HepG2 (cell line): ENCODE data around the gene LRP10. TPM values are rescaled to one million over a fixed set of nuclear protein-coding genes. Genes with fewer than 3 reads are reported as not detected.

ENCODE experiments used
- GTF3A ChIP-seq: sonication (generic); formaldehyde crosslinking; conservative IDR thresholded peaks from 2 replicates; pipeline ENCODE4 v1.4.0; 2020; ENCODE audit warnings: mild to moderate bottlenecking, missing genetic modification reagents
- HDAC1 ChIP-seq: sonication (generic); formaldehyde crosslinking; IDR thresholded peaks from 2 replicates; pipeline ENCODE4 v1.5.1; 2020; ENCODE audit warnings: mild to moderate bottlenecking, missing genetic modification reagents
- HDAC2 ChIP-seq: sonication (generic); formaldehyde crosslinking; IDR thresholded peaks from 2 replicates; pipeline ENCODE4 v1.4.0; 2020; ENCODE audit warnings: missing genetic modification reagents
- HOXA9 ChIP-seq: sonication (generic); formaldehyde crosslinking; IDR thresholded peaks from 2 replicates; pipeline ENCODE4 v1.8.1; 2022; ENCODE audit warnings: missing genetic modification reagents, mild to moderate bottlenecking, moderate library complexity, borderline replicate concordance
- KLF15 ChIP-seq: sonication (generic); formaldehyde crosslinking; IDR thresholded peaks from 2 replicates; pipeline ENCODE4 v1.8.1; 2023; ENCODE audit warnings: borderline replicate concordance, mild to moderate bottlenecking, inconsistent platforms, missing genetic modification reagents, mixed read lengths
- NFRKB ChIP-seq: fragments of 450-650 bp; IDR thresholded peaks from 2 replicates; pipeline ENCODE4 v1.6.1; 2017
- NR1H2 ChIP-seq: sonication (generic); formaldehyde crosslinking; IDR thresholded peaks from 2 replicates; pipeline ENCODE4 v1.8.1; 2022; ENCODE audit warnings: low read depth, missing genetic modification reagents, borderline replicate concordance
- POGZ ChIP-seq: sonication (generic); formaldehyde crosslinking; IDR thresholded peaks from 2 replicates; pipeline ENCODE4 v1.4.0; 2020; ENCODE audit warnings: mild to moderate bottlenecking, missing genetic modification reagents
- REXO4 ChIP-seq: sonication (generic); formaldehyde crosslinking; IDR thresholded peaks from 2 replicates; pipeline ENCODE4 v1.8.0; 2022; ENCODE audit warnings: missing genetic modification reagents, mild to moderate bottlenecking, borderline replicate concordance
- TMF1 ChIP-seq: sonication (generic); formaldehyde crosslinking; IDR thresholded peaks from 2 replicates; pipeline ENCODE4 v1.8.1; 2022; ENCODE audit warnings: low read depth, missing genetic modification reagents
- U2AF1 ChIP-seq: fragments of 200-400 bp; formaldehyde crosslinking; optimal IDR thresholded peaks from 2 replicates; pipeline ENCODE3; 2017; ENCODE audit warnings: mild to moderate bottlenecking, low read depth, low read length
- ZBTB3 ChIP-seq: sonication (generic); formaldehyde crosslinking; IDR thresholded peaks from 2 replicates; pipeline ENCODE4 v1.4.0; 2020; ENCODE audit warnings: low read depth, mild to moderate bottlenecking, moderate library complexity, missing genetic modification reagents, borderline replicate concordance
- ZNF20 ChIP-seq: sonication (generic); formaldehyde crosslinking; IDR thresholded peaks from 2 replicates; pipeline ENCODE4 v1.4.0; 2020; ENCODE audit warnings: mild to moderate bottlenecking, moderate library complexity, missing genetic modification reagents
- ZNF263 ChIP-seq: sonication (generic); formaldehyde crosslinking; IDR thresholded peaks from 2 replicates; pipeline ENCODE4 v1.4.0; 2020; ENCODE audit warnings: missing genetic modification reagents
- ZNF282 ChIP-seq: fragments of 450-650 bp; IDR thresholded peaks from 2 replicates; pipeline ENCODE4 v1.6.1; 2018; ENCODE audit not compliant: partially characterized antibody
- ZNF451 ChIP-seq: sonication (generic); formaldehyde crosslinking; IDR thresholded peaks from 2 replicates; pipeline ENCODE4 v1.5.0; 2020; ENCODE audit warnings: mild to moderate bottlenecking, missing genetic modification reagents
- ZNF546 ChIP-seq: sonication (generic); formaldehyde crosslinking; conservative IDR thresholded peaks from 2 replicates; pipeline ENCODE4 v1.8.1; 2023; ENCODE audit warnings: mild to moderate bottlenecking, missing genetic modification reagents
- ZNF607 ChIP-seq: sonication (generic); formaldehyde crosslinking; IDR thresholded peaks from 2 replicates; pipeline ENCODE4 v1.5.1; 2020; ENCODE audit warnings: missing genetic modification reagents, mild to moderate bottlenecking, borderline replicate concordance
- ZNF678 ChIP-seq: sonication (generic); formaldehyde crosslinking; IDR thresholded peaks from 2 replicates; pipeline ENCODE4 v1.4.0; 2020; ENCODE audit warnings: mild to moderate bottlenecking, missing genetic modification reagents
- ZNF710 ChIP-seq: sonication (generic); formaldehyde crosslinking; IDR thresholded peaks from 2 replicates; pipeline ENCODE4 v1.5.0; 2020; ENCODE audit warnings: mild to moderate bottlenecking, missing genetic modification reagents, borderline replicate concordance
- ZSCAN5A ChIP-seq: sonication (generic); formaldehyde crosslinking; IDR thresholded peaks from 2 replicates; pipeline ENCODE4 v1.8.0; 2022; ENCODE audit warnings: mild to moderate bottlenecking, missing genetic modification reagents, borderline replicate concordance
- polyA plus RNA-seq, 8 experiments: library from polyadenylated mRNA; depleted of rRNA in 3 of 8; stranded (reverse) in 7 of 8; unstranded in 1 of 8; fragments of >200 nt; fragmentation: Illumina TruSeq in 4 of 8; extraction: Trizol in 4 of 8; gene quantifications; 2 replicates each; pipeline versions ENCODE4 v1.2.1 to v1.2.3, GENCODE V29; 2011 to 2016; ENCODE audit warnings: low read depth in 4 of 8, missing spikeins in 1 of 8, mixed read lengths in 1 of 8; ENCODE audit not compliant: insufficient read depth in 1 of 8
- total RNA-seq, 5 experiments: library from RNA; depleted of rRNA; stranded (reverse); fragments of >200 nt; fragmentation: Illumina TruSeq; extraction: Trizol; gene quantifications; 2 replicates each; pipeline ENCODE4 v1.2.3, GENCODE V29; 2016; ENCODE audit warnings: low read depth in 1 of 5
- TF ChIP-seq, protein P1 (sequence below): IDR thresholded peaks from 2 replicates; pipeline ENCODE4 v1.6.1; 2016; ENCODE audit warnings: low read depth, missing genetic modification reagents, missing compliant biosample characterization

Gene LRP10
- total and polyA plus RNA-seq, 2 of the 13 experiments (the other 11 are each of a cell fraction or from before 2014, with no cell fraction given), result 16.9 to 45.2 TPM

- TF ChIP-seq ZNF282, result no peak
- no peak for TF ChIP-seq REXO4
- 0 out of 2 replicates have a peak, but pooled peaks have one; percentile 23 for TF ChIP-seq ZNF263 (CRISPR knock-in tag)
- TF ChIP-seq ZNF607, result no peak
- TF ChIP-seq ZNF678, result no peak
- no peak for TF ChIP-seq ZNF20
- no peak for TF ChIP-seq ZNF710 (CRISPR knock-in tag)
- no peak for TF ChIP-seq ZSCAN5A (CRISPR knock-in tag)
- no peak for TF ChIP-seq ZBTB3 (CRISPR knock-in tag)
- TF ChIP-seq KLF15 (CRISPR knock-in tag), result no peak; the same call in 1 of the 2 replicates
- no peak for TF ChIP-seq HOXA9 (CRISPR knock-in tag)
- TF ChIP-seq GTF3A (CRISPR knock-in tag), result no peak
- peak; percentile 23; the same call in 1 of the 2 replicates for TF ChIP-seq NR1H2 (CRISPR knock-in tag)
- TF ChIP-seq U2AF1, result no peak
- no peak for TF ChIP-seq TMF1 (CRISPR knock-in tag)
- TF ChIP-seq ZNF546 (CRISPR knock-in tag), result no peak; the same call in 1 of the 2 replicates
- no peak for TF ChIP-seq POGZ (CRISPR knock-in tag)
- TF ChIP-seq ZNF451 (CRISPR knock-in tag), result no peak
- no peak for TF ChIP-seq HDAC2 (CRISPR knock-in tag)
- TF ChIP-seq HDAC1 (CRISPR knock-in tag), result no peak
- TF ChIP-seq NFRKB, result no peak
- TF ChIP-seq, protein P1, sequence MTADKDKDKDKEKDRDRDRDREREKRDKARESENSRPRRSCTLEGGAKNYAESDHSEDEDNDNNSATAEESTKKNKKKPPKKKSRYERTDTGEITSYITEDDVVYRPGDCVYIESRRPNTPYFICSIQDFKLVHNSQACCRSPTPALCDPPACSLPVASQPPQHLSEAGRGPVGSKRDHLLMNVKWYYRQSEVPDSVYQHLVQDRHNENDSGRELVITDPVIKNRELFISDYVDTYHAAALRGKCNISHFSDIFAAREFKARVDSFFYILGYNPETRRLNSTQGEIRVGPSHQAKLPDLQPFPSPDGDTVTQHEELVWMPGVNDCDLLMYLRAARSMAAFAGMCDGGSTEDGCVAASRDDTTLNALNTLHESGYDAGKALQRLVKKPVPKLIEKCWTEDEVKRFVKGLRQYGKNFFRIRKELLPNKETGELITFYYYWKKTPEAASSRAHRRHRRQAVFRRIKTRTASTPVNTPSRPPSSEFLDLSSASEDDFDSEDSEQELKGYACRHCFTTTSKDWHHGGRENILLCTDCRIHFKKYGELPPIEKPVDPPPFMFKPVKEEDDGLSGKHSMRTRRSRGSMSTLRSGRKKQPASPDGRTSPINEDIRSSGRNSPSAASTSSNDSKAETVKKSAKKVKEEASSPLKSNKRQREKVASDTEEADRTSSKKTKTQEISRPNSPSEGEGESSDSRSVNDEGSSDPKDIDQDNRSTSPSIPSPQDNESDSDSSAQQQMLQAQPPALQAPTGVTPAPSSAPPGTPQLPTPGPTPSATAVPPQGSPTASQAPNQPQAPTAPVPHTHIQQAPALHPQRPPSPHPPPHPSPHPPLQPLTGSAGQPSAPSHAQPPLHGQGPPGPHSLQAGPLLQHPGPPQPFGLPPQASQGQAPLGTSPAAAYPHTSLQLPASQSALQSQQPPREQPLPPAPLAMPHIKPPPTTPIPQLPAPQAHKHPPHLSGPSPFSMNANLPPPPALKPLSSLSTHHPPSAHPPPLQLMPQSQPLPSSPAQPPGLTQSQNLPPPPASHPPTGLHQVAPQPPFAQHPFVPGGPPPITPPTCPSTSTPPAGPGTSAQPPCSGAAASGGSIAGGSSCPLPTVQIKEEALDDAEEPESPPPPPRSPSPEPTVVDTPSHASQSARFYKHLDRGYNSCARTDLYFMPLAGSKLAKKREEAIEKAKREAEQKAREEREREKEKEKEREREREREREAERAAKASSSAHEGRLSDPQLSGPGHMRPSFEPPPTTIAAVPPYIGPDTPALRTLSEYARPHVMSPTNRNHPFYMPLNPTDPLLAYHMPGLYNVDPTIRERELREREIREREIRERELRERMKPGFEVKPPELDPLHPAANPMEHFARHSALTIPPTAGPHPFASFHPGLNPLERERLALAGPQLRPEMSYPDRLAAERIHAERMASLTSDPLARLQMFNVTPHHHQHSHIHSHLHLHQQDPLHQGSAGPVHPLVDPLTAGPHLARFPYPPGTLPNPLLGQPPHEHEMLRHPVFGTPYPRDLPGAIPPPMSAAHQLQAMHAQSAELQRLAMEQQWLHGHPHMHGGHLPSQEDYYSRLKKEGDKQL (CRISPR knock-in tag), result no peak
These were observed 35.0 kb upstream of the LRP10 start, which contains the start of gene MMP14 (continued) for GRCh38 chr14:22836301-22837113.
